WERI-Rb-1 (cell line): ENCODE results near the gene PLEKHH1.
"Not testable (repeated sequence)": the region's sequence is repeated elsewhere in the genome, so short reads cannot be mapped to it uniquely, and the experiment has no call there.

Experiments used
- DNase-seq: peaks from one replicate; pipeline ENCODE4 v3.0.0-alpha.2; 2020
- H3K27ac ChIP-seq: fragments of 250-450 bp; sonication (Bioruptor Pico); 2 replicates; pipeline ENCODE4 v1.5.1; 2020; ENCODE audit warnings: mild to moderate bottlenecking, moderate library complexity
- H3K27me3 ChIP-seq: fragments of 250-450 bp; sonication (Bioruptor Pico); 2 replicates; pipeline ENCODE4 v1.5.1; 2021; ENCODE audit warnings: mild to moderate bottlenecking, low read depth, moderate library complexity; ENCODE audit not compliant: insufficient read depth, severe bottlenecking
- H3K36me3 ChIP-seq: fragments of 250-450 bp; sonication (Bioruptor Pico); 2 replicates; pipeline ENCODE4 v1.5.1; 2020; ENCODE audit warnings: mild to moderate bottlenecking, moderate library complexity
- H3K4me3 ChIP-seq: 2 replicates; pipeline ENCODE4 v1.5.1; 2011; ENCODE audit warnings: low read depth, mild to moderate bottlenecking, control low read depth, low read length
- H3K9me3 ChIP-seq: fragments of 250-450 bp; sonication (Bioruptor Pico); 2 replicates; pipeline ENCODE4 v1.5.1; 2021; ENCODE audit warnings: mild to moderate bottlenecking, moderate library complexity; ENCODE audit not compliant: severe bottlenecking
- TF ChIP-seq, protein P1 (sequence below): IDR thresholded peaks from 2 replicates; pipeline ENCODE4 v1.5.1; 2011; ENCODE audit warnings: low read depth, mild to moderate bottlenecking, control low read depth, inconsistent platforms, low read length

Gene PLEKHH1

GRCh38 chr14:67599698-67600561, 66.8 kb downstream of the PLEKHH1 start, which contains the start of gene PIGH:
TSS of gene PIGH (minus strand) at chr14:67600268. CDS start at chr14:67600203, 65 bp downstream.
- Histone ChIP-seq H3K9me3 (peaks cover 3% of the 10 kb centered on the region), H3K4me3 (peak within 1 kb of the TSS; percentile 95), H3K27me3 (no peaks in the 10 kb centered on the region)

GRCh38 chr14:67600562-67600974, 67.5 kb downstream of the PLEKHH1 start:
- not testable (repeated sequence) for DNase-seq, H3K27me3 ChIP-seq, H3K36me3 ChIP-seq, H3K9me3 ChIP-seq
- peak overlapping the region; percentile 8; the same call in 1 of the 2 replicates for H3K27ac ChIP-seq
- H3K4me3 ChIP-seq, result peak overlapping the region; percentile 95

More at GRCh38 chr14:67599698-67600561, 66.8 kb downstream of the PLEKHH1 start, which contains the start of gene PIGH:
- H3K36me3 ChIP-seq, result no peaks in the 10 kb centered on the region
- H3K27ac ChIP-seq, result peak within 1 kb of the TSS; percentile 19; the same call in 1 of the 2 replicates
- peak; percentile 92 for DNase-seq
- TF ChIP-seq, protein P1, sequence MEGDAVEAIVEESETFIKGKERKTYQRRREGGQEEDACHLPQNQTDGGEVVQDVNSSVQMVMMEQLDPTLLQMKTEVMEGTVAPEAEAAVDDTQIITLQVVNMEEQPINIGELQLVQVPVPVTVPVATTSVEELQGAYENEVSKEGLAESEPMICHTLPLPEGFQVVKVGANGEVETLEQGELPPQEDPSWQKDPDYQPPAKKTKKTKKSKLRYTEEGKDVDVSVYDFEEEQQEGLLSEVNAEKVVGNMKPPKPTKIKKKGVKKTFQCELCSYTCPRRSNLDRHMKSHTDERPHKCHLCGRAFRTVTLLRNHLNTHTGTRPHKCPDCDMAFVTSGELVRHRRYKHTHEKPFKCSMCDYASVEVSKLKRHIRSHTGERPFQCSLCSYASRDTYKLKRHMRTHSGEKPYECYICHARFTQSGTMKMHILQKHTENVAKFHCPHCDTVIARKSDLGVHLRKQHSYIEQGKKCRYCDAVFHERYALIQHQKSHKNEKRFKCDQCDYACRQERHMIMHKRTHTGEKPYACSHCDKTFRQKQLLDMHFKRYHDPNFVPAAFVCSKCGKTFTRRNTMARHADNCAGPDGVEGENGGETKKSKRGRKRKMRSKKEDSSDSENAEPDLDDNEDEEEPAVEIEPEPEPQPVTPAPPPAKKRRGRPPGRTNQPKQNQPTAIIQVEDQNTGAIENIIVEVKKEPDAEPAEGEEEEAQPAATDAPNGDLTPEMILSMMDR, result peak; percentile 80

GRCh38 chr14:67602076-67602475, 69.0 kb downstream of the PLEKHH1 start:
- no peaks in the 10 kb centered on the region for H3K27me3 ChIP-seq
- H3K4me3 ChIP-seq, result no peak overlapping the region
- TF ChIP-seq, protein P1, result no peak

GRCh38 chr14:67602995-67603545, 70.0 kb downstream of the PLEKHH1 start:
- no peaks in the 10 kb centered on the region for H3K27me3 ChIP-seq
- TF ChIP-seq, protein P1, result no peak
- H3K4me3 ChIP-seq, result no peak overlapping the region
- DNase-seq, result no peak
- no peaks in the 10 kb centered on the region for H3K36me3 ChIP-seq
- peaks cover 3% of the 10 kb centered on the region for H3K9me3 ChIP-seq
- H3K27ac ChIP-seq, result no peak overlapping the region

More at GRCh38 chr14:67602076-67602475, 69.0 kb downstream of the PLEKHH1 start:
- no peak overlapping the region for H3K27ac ChIP-seq
- no peak for DNase-seq
- no peaks in the 10 kb centered on the region for H3K36me3 ChIP-seq
- peaks cover 3% of the 10 kb centered on the region for H3K9me3 ChIP-seq

DNA sequence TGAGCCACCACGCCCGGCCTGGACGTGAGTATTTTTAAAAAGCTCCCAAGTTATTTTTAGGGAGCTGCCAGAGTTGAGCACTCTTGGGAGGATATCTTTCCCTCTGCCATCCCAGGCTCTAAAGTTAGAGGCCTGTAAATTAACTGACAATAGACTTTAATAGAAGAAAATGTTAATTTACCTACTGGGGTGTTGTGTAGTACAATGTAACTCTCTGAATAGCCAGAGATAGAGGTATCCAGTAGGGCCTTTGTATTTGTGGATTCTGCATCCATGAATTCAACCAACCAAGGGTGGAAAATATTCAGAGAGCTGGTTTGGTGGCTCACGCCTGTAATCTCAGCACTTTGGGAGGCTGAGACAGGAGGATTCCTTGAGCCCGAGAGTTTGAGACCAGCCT, 74.6 kb downstream of the PLEKHH1 start:
- Histone ChIP-seq H3K27ac (no peak overlapping the region), H3K4me3 (no peak overlapping the region), H3K9me3 (no peaks in the 10 kb centered on the region), H3K36me3 (no peaks in the 10 kb centered on the region), H3K27me3 (no peaks in the 10 kb centered on the region)
- no peak for DNase-seq
- TF ChIP-seq, protein P1, result no peak

DNA sequence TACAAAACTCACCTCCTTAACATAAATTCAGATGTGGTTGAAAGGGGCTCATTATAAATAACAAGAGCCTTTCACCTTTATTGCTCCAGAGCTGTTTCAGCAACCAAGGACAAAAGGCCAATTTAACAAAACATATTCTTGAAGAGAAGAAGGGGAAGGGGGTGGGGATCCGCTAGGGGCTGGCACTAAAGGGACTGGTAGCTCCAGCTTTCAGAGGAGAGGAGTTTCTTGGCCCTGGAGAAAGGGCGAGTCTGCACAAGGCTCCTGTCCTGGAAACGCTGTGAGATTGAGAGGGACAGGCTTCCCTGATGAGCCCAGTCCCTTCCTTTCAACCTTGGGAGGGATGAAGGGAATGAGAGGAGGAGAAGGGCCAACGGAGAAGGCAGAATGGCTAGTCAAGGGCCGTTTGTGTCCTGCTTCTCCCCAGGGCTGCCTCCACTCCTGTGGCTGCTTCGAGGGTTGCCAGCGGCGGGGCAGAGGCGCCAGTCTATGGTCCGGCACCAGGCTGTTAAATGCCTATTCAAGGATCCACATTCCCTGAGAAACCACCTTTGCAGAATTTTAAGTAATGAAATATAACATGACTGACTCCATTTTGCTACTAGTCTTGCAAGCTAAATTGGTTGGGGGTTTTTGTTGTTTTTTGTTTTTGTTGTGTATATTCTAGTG, 76.7 kb downstream of the PLEKHH1 start:
- Histone ChIP-seq H3K4me3 (no peak overlapping the region), H3K27me3 (no peaks in the 10 kb centered on the region), H3K9me3 (no peaks in the 10 kb centered on the region), H3K27ac (no peak overlapping the region), H3K36me3 (no peaks in the 10 kb centered on the region)
- DNase-seq, result no peak
- TF ChIP-seq, protein P1, result no peak
